MCF 10A (cell line): Measurements from ENCODE around the gene COG4. TPM values are rescaled to one million over a fixed set of nuclear protein-coding genes. Genes with fewer than 3 reads are reported as not detected.
A peak's percentile ranks its signal among the peaks of the same experiment; 100 is the strongest.

Experiments used
- Bru-seq: library from RNA; stranded (reverse); fragments of 400-500 nt; gene quantifications from one replicate; lab custom pipeline; 2021; lab: Mats Ljungman, UMichigan
- BruChase-seq, 2 experiments: library from RNA; stranded (reverse); fragments of 400-500 nt; gene quantifications; one replicate each; lab custom pipeline; 2021; lab: Mats Ljungman, UMichigan
- BruUV-seq: library from RNA; stranded (reverse); fragments of 400-500 nt; replicated peaks from 2 replicates; lab custom pipeline; 2021; lab: Mats Ljungman, UMichigan
- CTCF ChIA-PET: fragments of 300-600 bp; sonication (Branson Sonifier 250); formaldehyde crosslinking; extraction: SDS; loops from one replicate; lab custom pipeline; 2021; ENCODE audit warnings: antibody characterized with exemption, inconsistent platforms; lab: Yijun Ruan, JAX
- POLR2A ChIA-PET: fragments of 300-600, 350-650 bp; sonication (Branson Sonifier 250); formaldehyde crosslinking; extraction: SDS; loops from one replicate; lab custom pipeline; 2020; ENCODE audit warnings: antibody characterized with exemption, inconsistent platforms; lab: Yijun Ruan, JAX
- DNase-seq: peaks from one replicate; pipeline ENCODE4 v3.0.0-alpha.2; 2018; ENCODE audit not compliant: unreplicated experiment
- H3K27ac Mint-ChIP-seq: one replicate; pipeline ENCODE4 v1.8.0; 2022; ENCODE audit warnings: mild to moderate bottlenecking, low read depth, mixed read lengths; ENCODE audit not compliant: unreplicated experiment
- H3K27me3 Mint-ChIP-seq: one replicate; pipeline ENCODE4 v1.8.0; 2022; ENCODE audit warnings: mixed read lengths; ENCODE audit not compliant: insufficient read depth, unreplicated experiment
- H3K36me3 Mint-ChIP-seq: one replicate; pipeline ENCODE4 v1.8.0; 2022; ENCODE audit warnings: mild to moderate bottlenecking, moderate library complexity, mixed read lengths; ENCODE audit not compliant: insufficient read depth, unreplicated experiment
- H3K4me1 Mint-ChIP-seq: one replicate; pipeline ENCODE4 v1.8.0; 2022; ENCODE audit warnings: mixed read lengths; ENCODE audit not compliant: insufficient read depth, unreplicated experiment
- H3K4me3 Mint-ChIP-seq: one replicate; pipeline ENCODE4 v1.8.0; 2022; ENCODE audit warnings: mild to moderate bottlenecking, moderate library complexity, mixed read lengths; ENCODE audit not compliant: unreplicated experiment
- H3K9me3 Mint-ChIP-seq: one replicate; pipeline ENCODE4 v1.8.0; 2022; ENCODE audit warnings: mixed read lengths; ENCODE audit not compliant: unreplicated experiment
- CTCF ChIP-seq: fragments of 200-600 bp; IDR thresholded peaks from one replicate; pipeline ENCODE4 v1.8.0; 2022; ENCODE audit warnings: antibody characterized with exemption, mild to moderate bottlenecking; ENCODE audit not compliant: unreplicated experiment
- intact Hi-C: fragments of 100-400 bp; cut with micrococcal nuclease; formaldehyde crosslinking; loops from 2 replicates; pipeline ENCODE4 v1.14.1; 2022
- long read RNA-seq: library from polyadenylated mRNA; stranded (forward); transcript quantifications from one replicate; pipeline ENCODE4 v2.0.0, GENCODE V29; 2022
- total RNA-seq: library from RNA; stranded (reverse); gene quantifications from 2 replicates; pipeline ENCODE4 v1.2.3, GENCODE V29; 2022

COG4 gene
- 62.2 and 64.9 TPM in 2 replicates for total RNA-seq
- Bru-seq, nascent RNA = percentile 59 among the genes with signal in this experiment
- BruChase-seq, experiment 1, labeled RNA remaining after a 6-hour chase = percentile 71 among the genes with signal in this experiment
- percentile 65 among the genes with signal in this experiment for BruChase-seq, experiment 2, labeled RNA remaining after a 2-hour chase
- long read RNA-seq, transcript COG4-201 (19 exons, 2,833 nt) = major isoform, 200 of 278 reads
- long read RNA-seq, transcript COG4-202 (18 exons, 2,756 nt) = minor isoform, 7 of 278 reads
- long read RNA-seq, partial matches to known transcripts = 12 of 278 reads
- long read RNA-seq, other reads (novel, unspliced or antisense) = 56 of 278 reads

- intact Hi-C loops = loop anchor here (2.0 to 10.0 kb wide), 2 partner anchors 142 to 252 kb away; no protein-coding TSS in a partner anchor
- Mint-ChIP-seq H3K4me3 (peak within 1 kb of the TSS; percentile 98), H3K36me3 (peaks cover 52% of the 10 kb centered on the region), H3K27me3 (no peaks in the 10 kb centered on the region), H3K9me3 (no peaks in the 10 kb centered on the region), H3K4me1 (peaks cover 20% of the 10 kb centered on the region), H3K27ac (peak within 1 kb of the TSS; percentile 97)
- POLR2A ChIA-PET = interaction anchor here (0.5 to 3.1 kb wide), 31 partner anchors 10 to 1372 kb away, joined by 3 to 26 read pairs (median 3); partner anchors contain the start of genes AARS1, DDX19A, DDX19B and IST1
- TF ChIP-seq CTCF = no peak
- peak; percentile 87 for DNase-seq
- CTCF ChIA-PET = interaction anchor here (0.5 to 1.3 kb wide), 4 partner anchors 17 to 167 kb away, joined by 3 to 9 read pairs (median 4); no protein-coding TSS in a partner anchor
- TSS peak; percentile 81 for BruUV-seq
Measured at GRCh38 chr16:70523076-70523742, at the start of gene COG4. TSS of gene COG4 (minus strand) at chr16:70523554. CDS start at chr16:70523543, 11 bp downstream.

- Mint-ChIP-seq H3K9me3 (no peaks in the 10 kb centered on the region), H3K27me3 (no peaks in the 10 kb centered on the region), H3K4me3 (no peak overlapping the region), H3K27ac (peak overlapping the region; percentile 70), H3K4me1 (peaks cover 39% of the 10 kb centered on the region), H3K36me3 (peaks cover 97% of the 10 kb centered on the region)
- intact Hi-C loops = no loop called here
- CTCF ChIA-PET = interaction anchor here (0.9 to 1.5 kb wide), 5 partner anchors 8 to 198 kb away, joined by 3 to 4 read pairs (median 3); no protein-coding TSS in a partner anchor
- POLR2A ChIA-PET = interaction anchor here (0.6 to 1.5 kb wide), 7 partner anchors 8 to 92 kb away, joined by 3 to 6 read pairs (median 4); no protein-coding TSS in a partner anchor
- BruUV-seq = no TSS peak
- DNase-seq = no peak
- TF ChIP-seq CTCF = no peak
Measured at GRCh38 chr16:70572926-70573270, 49.5 kb upstream of the COG4 start.

- intact Hi-C loops = no loop called here
- no TSS peak for BruUV-seq
- POLR2A ChIA-PET = interaction anchor here (0.6 to 1.5 kb wide), 6 partner anchors 8 to 91 kb away, joined by 3 to 6 read pairs (median 4); no protein-coding TSS in a partner anchor
Measured at GRCh38 chr16:70572050-70572925, 48.9 kb upstream of the COG4 start.

More at GRCh38 chr16:70572050-70572925, 48.9 kb upstream of the COG4 start:
- Mint-ChIP-seq H3K27ac (peak overlapping the region; percentile 70), H3K27me3 (no peaks in the 10 kb centered on the region), H3K4me1 (peaks cover 37% of the 10 kb centered on the region), H3K4me3 (no peak overlapping the region), H3K36me3 (peaks cover 100% of the 10 kb centered on the region), H3K9me3 (no peaks in the 10 kb centered on the region)
- TF ChIP-seq CTCF = no peak
- DNase-seq = no peak
- CTCF ChIA-PET = interaction anchor here (0.9 to 1.5 kb wide), 4 partner anchors 9 to 199 kb away, joined by 3 to 4 read pairs (median 3); no protein-coding TSS in a partner anchor
